HG03442 (cell line): ENCODE results near the gene PRDM1.
"Not testable (repeated sequence)": the region's sequence is repeated elsewhere in the genome, so short reads cannot be mapped to it uniquely, and the experiment has no call there.

Source experiments
- ATAC-seq: cut with Tn5 transposase; IDR thresholded peaks from one replicate; pipeline ENCODE4 v1.9.1; 2021; ENCODE audit warnings: mild to moderate bottlenecking, moderate library complexity; ENCODE audit not compliant: unreplicated experiment

PRDM1 gene

DNA sequence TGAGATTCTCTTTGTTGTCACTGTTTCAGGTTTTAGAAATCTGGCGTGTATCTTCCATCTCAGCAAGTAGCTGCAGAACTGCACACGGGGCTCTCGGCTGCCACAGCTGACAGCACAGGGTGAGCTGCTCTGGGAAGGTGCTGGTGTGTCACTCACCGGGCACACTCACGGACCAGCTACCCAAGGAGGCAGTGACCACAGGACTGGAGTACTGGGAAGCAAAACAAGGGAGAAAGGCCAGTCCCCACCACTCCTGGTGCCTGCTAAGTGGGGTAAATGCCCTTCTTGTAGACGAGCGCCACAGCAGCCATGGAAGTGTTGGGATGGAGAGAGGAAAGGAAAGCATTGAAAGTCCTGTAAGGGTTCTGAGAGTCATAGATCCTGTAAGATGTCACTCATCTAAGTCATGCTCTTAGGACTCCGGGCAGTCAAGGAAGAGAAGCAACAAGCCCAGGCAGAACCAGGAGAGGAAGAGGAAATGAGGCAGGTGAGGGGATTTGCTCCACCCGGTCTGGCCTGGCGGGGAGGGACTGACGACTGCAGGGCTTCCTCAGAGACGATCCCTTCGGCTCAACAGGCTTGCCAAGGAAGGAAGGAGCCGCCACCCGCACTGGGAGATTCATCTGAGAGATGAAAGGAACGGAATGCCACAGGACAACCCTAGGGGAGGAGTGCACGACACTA is 48.1 kb downstream of the PRDM1 start:
- ATAC-seq = no peak

DNA sequence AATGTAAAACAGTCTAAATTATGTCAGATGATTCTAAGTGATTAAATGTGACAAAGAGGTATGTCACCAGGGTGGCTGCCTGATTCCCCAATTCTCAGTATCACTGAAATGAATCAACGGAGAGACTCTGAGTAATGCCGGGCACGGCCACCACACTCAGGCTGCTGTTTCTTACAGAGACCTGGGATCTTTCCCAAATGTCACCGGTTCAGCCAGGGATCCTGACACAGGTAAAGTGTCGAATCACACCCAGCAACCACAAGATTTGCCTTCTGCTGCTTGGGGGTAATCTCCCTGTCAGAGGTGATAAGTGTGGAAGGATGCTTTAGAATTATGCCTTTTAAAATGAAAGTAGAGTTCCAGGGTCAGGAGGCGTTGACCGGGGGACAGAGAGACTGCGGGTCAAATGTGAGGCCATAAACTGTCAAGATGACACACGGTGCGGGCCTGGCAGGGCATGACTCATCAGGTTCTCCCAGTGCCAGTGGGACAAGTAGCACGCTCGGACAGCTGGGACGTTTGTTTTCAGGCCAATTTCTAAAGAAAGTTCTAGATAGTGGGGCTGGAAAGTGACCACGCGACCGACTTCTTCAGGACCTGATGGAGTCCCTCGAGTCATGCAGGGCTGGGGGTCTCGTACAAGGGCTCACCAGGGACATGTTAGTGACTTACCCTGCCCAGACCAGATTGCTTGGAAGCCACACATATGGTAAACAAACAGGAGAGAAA is 48.9 kb downstream of the PRDM1 start:
- ATAC-seq = no peak

DNA sequence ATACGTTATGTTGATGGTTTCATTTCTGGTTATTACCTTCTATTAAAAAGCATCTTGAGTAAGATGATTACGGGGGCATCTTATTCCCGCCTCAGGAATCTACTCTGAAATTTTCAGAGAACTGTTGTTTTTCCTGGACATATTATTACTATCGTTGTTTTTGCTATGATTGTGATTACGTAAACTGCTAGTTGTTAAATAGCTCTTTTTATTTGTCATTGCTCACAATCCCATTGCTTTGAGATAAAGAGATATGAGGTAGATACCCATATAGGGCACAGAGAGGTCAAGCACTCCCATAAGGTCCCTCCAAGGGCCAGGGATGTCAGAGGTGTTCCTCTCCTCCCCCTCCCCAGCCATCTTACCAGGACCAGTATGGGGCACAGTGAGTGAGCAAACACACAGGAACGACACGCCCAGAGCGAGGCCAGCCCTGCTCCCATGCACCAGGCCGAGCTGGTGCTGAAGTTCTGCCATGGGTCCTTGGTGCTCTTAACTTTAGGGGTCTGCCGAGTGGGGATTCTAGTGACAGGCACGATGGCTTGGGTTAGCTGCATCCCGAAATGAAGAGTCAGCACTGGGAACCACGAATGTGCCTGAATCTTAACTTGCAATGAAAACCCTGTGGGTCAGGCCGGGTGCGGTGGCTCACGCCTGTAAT is 49.9 kb downstream of the PRDM1 start:
- no peak for ATAC-seq

DNA sequence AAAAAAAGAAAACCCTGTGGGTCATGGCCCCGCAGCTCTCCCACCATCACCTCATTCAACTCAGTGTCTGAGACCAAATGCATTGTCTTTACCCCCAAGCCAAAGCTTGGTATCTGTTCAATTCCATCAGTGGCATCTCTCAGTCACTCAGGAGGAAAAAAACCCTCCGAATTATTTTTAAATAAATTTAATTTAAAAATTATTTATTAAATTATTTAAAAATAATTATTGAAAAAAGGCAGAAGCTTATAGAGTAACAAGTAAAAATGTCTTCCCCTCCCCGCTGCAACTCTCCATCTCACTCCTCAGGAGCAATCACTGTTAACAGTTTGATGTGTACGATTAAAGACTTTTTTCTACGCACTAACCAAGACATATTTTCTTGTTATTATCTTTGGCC is 50.7 kb downstream of the PRDM1 start:
- no peak for ATAC-seq

DNA sequence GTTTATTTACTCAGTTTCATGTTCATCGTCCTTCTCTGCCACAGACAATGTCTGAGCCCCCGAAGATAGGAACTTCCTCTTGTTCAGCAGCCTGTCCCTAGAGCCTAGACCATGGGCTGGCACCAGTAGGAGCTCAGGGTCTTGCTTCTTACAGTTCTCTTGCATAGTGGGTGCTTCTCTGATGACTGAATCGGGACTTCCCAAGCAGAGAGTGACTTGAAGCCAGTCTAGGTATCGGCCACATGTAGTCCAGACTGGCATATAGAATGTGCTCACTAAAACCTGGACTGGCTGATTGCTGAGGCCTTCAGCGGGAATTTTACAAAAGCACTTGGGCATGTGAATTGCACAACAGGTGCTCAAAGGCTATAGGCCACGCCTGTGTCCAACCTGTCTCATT is 52.0 kb downstream of the PRDM1 start:
- no peak for ATAC-seq

DNA sequence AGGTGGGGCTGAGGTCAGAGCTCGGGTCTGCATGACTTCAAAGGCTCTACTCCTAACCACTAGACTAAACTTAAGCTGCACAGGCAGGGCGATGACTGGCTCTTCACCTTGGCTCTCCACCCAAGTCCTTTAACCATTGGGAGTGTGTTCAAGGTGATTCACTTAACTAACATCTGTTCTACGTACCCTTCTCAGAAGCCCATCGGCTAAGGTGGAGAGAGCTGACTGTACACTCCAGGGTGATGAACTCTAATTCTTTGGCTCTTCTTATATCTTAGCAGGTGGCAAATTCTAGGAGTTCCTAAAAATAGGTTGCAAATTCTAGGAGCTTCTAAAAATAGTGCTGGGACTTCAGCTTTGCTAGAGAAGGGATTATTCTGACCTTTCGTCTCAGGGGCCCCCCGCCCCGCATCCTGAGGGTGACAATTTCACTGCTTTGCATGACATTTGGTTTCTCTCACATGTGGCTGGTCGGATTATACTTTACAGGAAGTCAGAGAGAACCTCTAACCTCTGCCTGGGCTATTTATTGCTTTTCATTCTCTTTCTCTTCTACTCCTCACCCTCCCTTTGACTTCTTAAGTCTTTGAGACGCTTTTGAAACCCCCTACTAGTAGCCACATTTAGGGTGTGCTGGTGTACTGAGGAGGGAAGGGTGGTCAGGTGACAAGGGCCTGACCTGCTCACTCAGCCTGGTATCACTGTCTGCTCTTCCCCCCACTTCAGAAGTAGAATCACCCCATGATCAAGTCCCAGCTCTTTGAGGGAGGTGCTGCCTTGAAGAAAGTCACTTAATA is 55.5 kb downstream of the PRDM1 start:
- peak; percentile 78 for ATAC-seq

DNA sequence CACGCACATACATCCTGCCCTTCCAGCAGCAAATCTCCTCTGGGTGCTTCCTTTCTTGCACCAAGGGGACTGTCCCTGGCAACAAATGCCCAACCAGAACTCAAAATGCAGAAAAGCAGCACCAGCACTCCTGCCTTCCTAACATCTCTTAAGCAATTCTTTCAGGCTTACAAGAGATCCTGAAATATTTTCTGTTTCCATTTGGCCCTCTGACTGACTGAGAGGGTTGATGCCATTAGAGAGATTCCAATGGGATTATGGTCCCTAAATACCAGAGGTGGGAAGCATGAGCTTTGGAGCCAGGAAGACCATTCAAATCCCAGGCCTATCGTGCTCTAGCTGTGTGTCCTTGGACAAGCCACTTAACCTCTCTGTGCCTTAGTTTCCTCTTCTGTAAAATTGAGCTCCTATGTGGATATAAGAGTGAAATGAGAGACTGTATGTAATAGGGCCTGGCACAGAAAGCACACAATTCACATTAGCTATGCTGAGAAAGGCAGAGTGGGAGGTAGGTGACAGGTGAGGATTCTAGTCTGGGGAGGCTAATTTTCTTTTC is 56.8 kb downstream of the PRDM1 start:
- no peak for ATAC-seq

DNA sequence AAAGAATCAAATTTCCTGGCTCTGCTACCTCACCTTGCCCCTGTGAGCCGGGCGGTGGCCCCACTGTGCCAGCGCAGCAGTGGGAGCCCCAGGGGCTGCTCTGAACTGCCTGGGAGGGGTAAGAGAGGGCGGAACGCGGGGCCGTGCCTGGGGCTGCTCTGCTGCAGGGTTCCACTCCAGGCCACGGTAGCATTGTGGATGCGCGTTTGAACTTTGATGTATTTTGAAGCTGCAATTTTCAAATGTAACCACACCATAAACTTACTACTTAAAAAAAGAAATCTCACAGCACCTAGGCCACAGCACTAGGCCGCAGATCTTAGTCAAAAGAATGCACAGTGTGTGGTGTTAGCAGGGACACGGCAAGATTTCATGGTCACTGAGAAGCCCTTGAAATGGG is 57.5 kb downstream of the PRDM1 start:
- no peak for ATAC-seq

DNA sequence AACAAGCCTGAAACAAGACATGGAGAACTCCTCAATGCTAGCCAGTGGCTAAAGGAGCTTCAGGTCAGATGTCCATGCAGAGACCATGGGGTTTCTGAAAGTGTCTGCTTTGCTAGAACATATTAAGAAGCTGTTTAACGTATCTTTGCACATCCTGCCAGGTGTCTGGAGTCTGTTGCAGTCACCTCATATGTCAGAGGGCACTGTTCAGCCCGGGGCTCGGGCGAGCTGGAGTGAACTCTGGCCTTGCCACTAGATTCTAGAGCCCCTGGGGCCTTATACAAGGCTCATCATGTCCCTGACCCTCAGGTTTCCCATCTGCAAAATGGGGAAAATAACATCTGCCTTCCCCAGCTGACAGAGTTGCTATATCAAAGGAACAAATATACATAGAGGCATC is 59.0 kb downstream of the PRDM1 start:
- no peak for ATAC-seq

DNA sequence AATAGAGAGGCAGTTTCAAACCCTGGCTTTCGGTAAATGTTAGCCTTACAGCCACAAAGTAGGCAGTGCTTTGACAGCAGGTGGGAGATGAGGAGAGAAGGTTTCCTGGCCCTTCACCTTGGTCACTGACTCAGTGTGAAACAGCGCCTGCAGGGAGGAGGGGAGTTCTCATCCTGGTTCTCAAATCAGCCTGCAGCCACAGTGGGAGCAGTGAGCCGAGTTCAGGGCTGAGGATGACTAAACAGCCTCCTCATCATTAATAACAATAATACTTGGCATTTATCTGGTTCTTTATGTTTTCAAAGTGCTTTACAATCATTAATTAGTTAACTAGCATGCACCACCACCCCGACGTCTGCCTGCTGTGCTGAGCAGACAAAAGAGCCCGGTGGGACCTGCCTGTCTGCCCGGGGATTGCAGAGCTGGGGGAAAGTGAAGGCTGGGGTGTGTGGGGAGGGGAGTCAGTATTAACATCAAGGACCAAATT is 59.6 kb downstream of the PRDM1 start:
- ATAC-seq = peak; percentile 22

DNA sequence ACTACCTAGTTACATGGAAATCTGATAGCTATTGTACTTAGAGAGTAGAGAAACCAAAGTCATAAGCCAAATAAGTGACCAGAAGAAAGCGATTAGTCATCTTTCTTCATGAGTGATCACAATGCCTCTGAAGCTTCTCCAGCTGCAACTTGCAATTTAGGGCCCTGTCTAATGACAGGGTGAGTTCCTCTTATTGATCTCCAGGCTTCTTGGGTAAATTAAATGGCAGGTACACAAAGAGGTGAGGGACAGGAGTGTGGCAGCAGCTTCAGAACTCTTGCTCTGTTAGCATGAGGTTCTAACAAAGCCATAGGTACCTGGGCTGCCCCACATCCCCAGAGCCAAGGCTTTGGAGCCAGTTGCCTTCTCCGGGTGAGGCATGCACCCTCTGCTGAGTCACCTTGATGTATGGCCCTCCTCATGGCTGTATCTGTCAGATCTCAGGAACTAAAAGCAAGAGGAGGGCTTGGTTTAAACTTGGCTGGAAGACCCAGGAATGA is 60.8 kb downstream of the PRDM1 start:
- ATAC-seq = peak; percentile 49

DNA sequence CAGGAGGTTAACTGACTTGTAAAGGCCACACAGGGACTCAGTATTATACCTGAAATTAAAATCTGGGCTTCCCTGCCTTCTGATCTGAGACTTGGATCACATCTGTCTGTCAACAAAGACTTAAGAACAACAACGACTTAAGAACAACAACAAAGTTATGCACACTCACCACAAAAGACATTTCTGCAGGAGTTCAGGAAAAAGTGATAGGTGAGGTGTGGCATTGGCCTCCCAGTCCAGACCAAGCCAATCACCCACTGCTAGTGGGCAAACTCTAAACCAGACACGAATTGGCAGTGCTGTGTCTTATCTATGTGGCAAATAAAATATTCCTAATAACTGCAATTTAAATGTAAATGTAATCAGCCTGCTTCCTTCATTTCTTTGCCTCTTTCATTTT is 61.3 kb downstream of the PRDM1 start:
- no peak for ATAC-seq

DNA sequence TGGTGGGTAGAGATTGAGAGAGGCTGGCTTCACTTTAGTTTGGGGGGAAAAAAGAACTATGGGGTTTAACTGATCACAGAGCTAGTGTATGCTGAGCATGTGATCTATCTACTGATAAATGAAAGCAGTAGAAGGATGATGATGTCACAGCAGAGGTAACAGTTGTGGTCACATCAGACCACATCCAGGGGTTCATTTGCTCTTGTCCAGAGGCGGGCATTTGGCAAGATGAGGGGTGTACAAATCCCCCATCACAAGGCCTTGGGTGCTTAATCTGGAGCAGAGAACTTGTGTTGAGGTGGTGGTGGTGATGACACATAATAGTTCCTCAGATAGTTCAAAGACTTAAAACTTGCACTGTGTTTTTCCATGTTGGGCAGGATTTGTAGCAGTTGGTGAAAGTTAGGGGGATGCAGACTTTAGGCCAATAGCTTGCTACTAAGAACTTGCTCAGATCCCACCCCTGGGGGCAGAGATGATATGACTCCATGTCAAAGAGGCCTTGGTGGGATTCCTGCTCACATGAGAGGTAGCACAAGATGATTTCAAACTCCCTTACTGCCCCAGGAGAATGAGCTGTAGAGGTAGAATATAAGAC is 63.4 kb downstream of the PRDM1 start:
- no peak for ATAC-seq

DNA sequence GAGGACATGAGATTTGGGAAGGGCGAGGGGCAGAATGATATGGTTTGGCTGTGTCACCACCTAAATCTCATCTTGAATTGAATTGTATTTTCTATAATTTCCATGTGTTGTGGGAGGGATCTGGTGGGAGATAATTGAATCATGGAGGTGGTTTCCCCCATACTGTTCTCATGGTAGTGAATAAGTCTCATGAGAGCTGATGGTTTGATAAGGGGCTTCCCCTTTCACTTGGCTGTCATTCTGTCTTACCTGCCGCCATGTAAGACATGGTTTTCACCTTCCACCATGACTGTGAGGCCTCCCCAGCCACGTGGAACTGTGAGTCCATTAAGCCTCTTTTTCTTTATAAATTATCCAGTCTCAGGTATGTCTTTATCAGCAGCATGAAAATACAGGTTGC is 66.3 kb downstream of the PRDM1 start:
- not testable (repeated sequence) for ATAC-seq

DNA sequence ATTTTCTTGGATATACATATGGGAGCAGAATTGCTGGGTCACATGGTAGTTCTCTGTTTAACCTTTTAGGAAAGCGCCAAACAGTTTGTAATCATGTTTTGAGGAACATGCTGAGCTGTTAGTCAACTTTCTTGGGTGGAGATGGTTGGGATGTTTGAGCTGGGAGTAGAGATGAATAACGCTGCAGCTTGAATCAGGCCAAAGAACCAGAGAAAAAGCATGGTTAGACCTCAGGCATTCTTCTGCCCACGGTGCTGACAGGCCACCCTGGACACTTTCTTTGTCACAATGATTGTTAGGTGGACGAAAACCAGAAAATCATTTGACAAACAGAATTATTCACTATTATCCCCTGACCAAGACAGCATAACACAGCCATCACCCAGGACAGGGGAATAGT is 66.8 kb downstream of the PRDM1 start:
- ATAC-seq = no peak

DNA sequence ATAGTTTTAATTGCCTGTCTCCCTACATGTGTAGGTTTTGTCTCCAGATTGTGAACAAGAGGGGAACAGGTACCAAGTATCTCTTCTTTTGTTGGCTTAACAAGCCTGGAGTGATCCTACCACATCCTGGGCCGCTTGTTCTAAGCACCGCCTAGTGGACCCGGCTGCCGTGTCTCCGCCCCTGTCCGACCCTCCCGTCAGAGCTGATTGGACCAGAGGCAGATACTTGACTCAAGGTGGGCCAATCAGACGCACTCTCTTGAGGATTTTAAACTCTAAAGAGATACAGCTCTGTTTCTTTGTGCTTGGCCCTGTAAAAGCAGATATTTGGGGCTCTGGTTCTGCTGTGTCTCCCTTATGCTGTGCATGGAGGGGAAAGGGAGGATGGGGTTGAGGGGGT is 68.2 kb downstream of the PRDM1 start:
- ATAC-seq = no peak

DNA sequence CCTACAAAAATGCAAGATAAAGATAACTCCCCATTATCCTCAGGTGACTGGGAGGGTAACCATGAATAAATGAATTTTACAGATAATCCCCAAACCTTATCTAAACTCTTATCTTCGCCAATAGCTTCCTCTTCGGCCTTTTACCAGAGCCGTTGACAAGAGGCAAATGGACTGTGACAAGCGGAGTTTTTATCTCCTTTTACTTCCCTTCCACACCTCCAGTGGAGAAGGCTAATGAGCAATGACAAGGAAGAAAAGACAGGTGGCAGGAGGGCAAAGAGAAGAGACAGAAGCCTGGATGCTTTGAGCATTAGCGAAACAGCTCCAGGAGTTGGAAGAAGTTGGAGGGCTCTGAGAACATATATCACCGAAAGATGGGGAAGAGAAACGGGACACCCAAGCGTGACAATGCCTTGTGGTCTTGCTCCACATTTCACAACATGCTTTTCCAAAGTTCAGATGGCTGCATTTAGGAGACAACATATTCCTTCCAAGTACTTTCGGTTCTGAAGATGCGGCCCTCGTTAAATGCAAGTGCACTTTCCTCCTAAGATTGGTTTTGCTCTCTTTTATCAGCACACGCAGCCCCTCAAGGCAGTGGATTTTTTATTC is 69.2 kb downstream of the PRDM1 start:
- no peak for ATAC-seq

DNA sequence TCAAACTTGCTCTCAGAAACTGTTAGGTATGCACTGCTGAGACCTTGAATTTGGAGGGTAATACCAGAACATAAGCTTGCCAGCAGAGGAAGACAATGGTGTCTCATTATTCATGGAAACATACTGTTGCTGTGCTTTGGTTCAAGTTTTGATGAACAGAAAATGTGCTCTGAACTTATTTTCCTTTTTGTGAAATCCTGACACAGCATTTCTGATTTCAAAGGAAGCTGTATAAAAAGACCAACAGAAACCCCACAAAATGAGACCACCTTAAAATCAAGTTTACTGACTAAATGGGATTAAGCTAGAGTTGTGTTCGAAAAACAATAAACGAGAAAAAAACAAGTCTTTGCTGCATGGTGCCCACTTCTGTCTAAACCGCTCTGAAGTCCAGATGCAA is 70.3 kb downstream of the PRDM1 start:
- no peak for ATAC-seq

DNA sequence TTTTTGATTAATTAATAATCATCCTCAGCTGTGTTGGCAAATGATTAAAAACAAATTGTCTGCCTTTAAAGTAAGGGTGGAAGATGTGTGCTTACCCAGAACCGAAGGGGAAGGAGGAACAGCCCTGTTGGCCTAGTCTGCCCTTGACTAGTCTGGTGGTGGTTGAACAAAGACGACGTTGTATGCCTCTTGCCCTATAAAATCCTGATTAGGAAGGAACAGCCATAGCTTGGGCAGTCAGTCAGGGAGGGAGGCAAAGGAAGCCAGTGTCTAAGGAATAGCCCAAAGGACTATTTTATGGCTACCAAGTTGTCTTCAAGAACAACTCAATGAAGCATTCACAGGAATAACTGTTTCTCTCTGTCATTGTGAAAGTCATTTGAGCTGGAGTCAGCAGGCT is 70.7 kb downstream of the PRDM1 start:
- no peak for ATAC-seq

DNA sequence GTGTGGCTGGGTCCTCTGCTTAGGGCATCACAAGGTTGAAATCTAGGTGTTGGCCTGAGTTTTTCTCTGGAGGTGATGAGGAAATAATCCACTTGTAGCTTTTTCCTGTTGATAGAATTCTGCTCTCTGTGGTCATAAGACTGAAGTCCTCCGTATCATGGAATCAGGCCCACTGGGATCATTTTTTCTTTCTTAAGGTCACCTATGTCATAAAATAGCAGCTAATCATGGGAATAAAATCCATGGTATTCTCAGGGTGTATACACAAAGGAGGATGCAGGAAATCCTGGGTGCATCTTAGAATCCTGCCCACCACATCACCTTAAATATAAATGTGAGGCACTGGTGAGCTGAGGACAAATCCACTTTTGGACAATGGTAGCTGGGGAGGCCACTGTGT is 72.7 kb downstream of the PRDM1 start:
- ATAC-seq = no peak
